ENCODE measurements around the gene DCTD.

Gene DCTD

DNA sequence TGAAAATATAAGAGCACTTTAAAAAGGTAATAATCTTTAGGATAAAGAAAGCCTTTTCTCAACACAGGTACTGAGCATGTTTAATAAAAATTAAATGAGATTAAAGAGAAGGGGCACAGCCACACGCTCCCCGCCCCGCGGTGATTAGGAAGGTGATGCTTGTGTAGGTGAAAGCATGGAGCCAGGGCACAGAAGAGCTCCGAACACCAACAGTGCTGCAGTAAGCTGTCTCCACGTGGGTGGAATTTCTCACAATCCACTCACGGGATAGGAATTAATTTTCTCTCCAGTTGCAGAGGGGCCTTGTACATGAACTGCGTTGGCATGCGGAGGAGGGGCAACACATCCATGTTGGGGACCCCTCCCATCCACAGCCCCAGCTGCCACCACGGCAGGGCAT lies 27.0 kb downstream of the DCTD start:
- no peak for DNase-seq (ENCODE audit: low read depth)

DNA sequence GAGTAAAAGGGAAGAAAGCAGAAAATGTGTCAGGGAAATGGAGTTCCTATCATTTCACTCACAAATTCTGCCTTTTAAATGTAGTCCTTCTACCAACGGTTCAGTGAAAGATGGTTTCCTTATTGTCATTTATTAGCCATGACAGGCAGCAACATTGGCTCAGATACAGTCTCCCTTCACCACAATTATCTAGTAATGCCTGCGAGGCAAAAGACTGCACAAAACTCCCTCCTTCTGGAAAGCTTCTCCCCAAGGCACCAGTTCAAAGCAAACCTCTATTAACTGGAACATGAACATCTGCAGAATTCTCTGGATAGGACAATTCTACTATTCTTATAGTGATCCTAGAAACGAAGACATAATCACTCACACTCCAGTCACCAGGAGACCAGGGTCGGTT lies 28.3 kb downstream of the DCTD start:
- no peak for DNase-seq (ENCODE audit: low read depth)

DNA sequence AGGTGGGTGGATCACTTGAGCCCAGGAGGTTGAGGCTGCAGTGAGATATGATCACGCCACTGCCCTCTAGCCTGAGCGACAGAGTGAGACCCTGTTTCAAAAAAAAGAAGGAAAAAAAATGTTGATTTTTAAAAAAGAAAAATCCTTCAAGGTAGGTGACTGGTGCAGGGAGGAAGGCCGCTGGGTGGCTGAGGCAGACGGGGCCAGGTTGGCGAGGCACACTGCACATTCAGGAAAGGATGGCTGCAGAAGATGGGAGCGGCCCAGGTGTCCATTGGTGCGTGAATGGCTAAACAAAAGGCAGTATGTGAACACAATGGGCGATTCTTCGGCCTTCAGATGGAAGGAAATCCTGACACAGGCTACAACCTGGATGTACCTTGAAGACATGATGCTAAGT lies 30.4 kb downstream of the DCTD start:
- no peak for DNase-seq (ENCODE audit: low read depth)

GRCh38 chr4:182886205-182886604 lies 31.0 kb downstream of the DCTD start:
- DNase-seq (ENCODE audit: low read depth) = no peak

- peak; percentile 42 for DNase-seq (ENCODE audit: low read depth)
Measured at GRCh38 chr4:182885738-182886077, 31.5 kb downstream of the DCTD start.

DNA sequence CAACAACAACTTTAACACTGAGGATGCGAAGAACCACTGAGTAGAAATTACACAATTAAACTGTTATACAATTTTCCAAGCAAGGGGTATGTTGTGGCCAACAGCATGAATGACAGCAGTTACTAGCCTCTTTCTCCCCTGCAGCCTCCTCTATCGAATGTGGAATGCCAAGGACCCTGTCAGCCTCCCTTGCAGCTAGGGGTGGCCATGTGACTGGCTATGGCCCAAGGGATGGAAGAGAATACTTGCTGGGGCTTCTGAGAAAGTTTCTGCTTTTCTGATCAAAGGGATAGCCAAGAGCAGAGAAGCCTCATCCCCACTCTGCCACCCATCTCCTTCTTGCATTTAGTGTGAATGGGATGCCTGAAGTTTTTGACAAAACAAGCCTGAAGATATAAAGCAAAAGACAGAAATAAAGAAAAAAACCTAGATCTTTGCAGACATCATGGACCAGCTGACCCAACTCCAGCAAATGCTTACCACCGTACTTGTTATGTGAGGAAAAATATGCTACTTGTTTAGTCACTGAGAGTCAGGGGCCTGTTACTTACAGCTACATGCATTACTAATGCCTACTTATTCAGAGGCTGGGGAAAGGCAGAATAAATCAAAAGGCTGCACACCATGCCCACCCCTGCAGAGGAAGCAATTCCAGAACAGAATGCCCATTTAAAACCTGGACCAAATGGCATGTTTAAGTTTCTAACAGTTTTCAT lies 32.0 kb downstream of the DCTD start:
- peak; percentile 10 for DNase-seq (ENCODE audit: low read depth)

GRCh38 chr4:182884040-182884439 lies 33.1 kb downstream of the DCTD start:
- DNase-seq (ENCODE audit: low read depth) = no peak

DNA sequence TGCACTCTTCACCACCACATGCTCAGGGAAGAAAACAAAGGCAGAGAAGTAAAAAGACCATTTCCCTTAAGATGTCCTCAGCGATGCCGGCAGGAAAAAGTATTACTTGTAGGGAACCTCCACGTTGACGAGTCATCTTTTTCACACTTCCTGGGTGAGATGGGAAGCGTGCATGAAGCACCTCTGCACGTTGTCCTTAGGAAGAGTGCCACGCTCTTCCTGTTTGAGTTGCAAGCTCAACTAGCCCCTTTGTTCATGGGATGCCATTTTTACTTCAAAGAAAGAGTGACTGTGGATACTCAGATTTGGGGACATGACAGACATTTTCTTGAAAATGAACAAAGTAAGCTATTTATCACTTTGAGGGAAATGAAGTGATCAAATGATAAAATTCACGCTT lies 33.8 kb downstream of the DCTD start:
- DNase-seq (ENCODE audit: low read depth) = no peak

DNA sequence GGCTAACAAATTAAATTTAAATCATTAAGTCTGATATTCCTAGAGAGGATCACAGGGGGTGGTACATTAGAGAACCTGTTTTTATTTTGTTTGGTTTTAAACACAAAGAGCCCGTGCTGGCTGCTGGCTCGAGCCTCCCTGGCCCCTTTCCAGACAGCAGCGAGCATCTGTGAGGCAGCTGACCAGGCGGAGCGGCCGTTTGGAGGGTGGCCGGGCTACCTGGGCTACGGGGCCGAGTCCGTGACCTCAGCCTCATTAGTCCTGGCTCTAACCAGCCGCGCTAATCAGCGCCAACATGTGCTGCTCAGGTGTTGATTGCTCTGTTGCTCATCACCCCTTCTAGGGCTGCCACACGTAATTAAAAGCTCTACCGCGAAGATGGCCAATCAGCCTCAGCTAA lies 35.3 kb downstream of the DCTD start:
- no peak for DNase-seq (ENCODE audit: low read depth)

- peak; percentile 9 for DNase-seq (ENCODE audit: low read depth)
Measured at GRCh38 chr4:182880387-182881356, 36.5 kb downstream of the DCTD start.

GRCh38 chr4:182879913-182880312 lies 37.3 kb downstream of the DCTD start:
- no peak for DNase-seq (ENCODE audit: low read depth)

- no peak for DNase-seq (ENCODE audit: low read depth)
Measured at GRCh38 chr4:182878633-182879495, 38.3 kb downstream of the DCTD start.

DNA sequence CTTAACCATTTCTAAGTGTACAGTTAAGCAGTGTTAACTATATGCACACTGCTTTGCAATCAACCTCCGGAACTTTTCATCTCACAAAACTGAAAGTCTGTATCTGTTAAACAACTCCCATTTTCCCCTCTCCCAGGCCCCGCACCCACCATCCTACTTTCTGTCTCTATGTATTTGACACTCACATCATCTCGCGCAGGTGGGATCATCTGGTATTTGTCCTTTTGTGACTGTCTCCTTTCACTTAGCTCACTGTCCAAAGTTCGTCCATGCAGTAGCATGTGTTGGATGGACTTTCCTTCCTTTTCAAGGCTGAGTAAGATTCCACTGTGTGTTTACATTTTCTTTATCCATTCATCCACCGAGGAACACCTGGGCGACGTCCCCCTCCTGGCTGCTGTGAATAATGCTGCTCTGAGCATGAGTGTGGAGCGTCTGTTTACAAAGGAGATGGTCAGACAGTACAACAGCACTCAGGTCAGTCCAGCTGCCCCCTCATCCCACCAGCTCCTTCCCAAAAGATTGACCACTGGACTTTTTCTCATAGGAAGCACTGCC lies 39.8 kb downstream of the DCTD start:
- no peak for DNase-seq (ENCODE audit: low read depth)

DNA sequence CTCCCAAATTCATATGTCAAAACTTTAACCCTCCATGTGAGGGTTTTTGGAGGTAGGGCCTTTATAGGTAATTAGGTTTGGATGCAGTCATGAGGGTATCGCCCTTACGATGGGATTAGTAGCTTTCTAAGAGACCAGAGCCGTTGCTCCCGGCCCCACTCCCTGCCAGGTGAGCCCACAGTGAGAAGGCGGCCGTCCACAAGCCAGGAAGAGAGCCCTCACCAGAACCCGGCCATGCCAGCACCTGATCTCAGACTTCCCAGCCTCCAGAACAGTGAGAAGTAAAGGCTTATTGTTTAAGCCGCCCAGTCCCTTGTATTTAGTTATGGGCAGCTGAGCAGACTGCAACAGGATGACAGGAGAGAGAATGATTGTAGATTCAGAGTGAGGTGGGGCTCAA lies 40.8 kb downstream of the DCTD start:
- no peak for DNase-seq (ENCODE audit: low read depth)

- no peak for DNase-seq (ENCODE audit: low read depth)
Measured at GRCh38 chr4:182875453-182876405, 41.5 kb downstream of the DCTD start.

- DNase-seq (ENCODE audit: low read depth) = no peak
Measured at GRCh38 chr4:182874797-182875345, 42.3 kb downstream of the DCTD start.

DNA sequence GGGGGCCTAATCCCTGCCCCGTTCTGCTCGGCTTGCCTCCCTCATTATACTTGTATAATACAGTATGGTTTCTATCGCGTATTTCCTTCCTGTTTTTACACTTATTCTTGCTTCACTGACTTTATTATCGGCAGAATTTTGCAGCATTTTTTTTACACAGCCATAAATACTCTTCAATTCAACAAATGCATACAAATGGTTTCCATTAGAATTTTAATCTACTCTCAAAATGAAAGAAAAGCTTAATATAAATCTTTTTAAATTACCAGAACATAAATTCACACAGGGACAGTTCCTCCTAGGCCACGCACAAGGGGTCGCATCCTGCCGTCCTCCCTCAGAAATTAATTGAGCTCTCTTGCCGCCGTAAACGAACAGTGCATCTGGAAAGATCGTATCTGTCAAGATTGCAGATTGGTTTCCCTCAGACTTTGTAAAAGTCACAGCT lies 42.9 kb downstream of the DCTD start:
- no peak for DNase-seq (ENCODE audit: low read depth)

GRCh38 chr4:182873726-182874125 lies 43.5 kb downstream of the DCTD start:
- no peak for DNase-seq (ENCODE audit: low read depth)

DNA sequence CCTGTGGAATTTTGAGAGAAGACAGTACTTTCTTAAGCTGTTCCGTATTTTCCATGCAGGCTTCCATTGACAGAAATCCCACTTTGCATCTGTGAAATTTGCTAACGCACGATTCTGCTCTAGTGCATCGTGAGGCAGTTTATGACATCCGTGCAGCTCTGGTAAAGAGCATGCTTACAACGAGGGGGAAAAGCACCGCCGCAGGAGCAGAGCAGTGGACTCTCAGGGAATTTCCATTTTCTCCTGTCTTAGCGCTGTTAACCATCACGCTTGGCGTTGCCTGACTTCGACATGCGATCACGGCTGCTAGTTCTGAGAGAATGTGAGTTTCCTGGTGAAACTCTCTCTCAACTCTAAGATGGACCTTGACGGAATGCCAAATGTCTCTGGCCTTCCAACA lies 43.9 kb downstream of the DCTD start:
- DNase-seq (ENCODE audit: low read depth) = no peak

DNA sequence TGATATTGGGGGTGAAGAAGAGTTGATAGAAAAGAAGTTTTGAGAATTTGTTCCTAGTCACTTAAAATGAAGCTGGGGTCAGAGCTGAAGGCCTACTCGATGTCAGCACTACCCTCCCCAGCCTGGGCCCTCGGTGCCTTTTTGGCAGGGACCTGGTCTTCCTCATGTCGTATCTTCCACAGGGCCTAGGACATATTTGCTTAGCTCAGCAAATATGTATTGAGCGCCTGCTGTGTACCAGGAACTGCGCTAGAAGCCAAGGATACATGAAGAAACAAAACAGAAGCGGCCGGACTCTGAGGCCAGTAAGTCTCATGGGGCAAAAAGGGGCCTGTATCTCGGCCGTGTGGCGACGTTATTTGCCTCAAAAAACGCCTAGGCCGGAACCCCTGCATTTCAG lies 44.3 kb downstream of the DCTD start:
- DNase-seq (ENCODE audit: low read depth) = no peak

- DNase-seq (ENCODE audit: low read depth) = no peak
Measured at GRCh38 chr4:182871616-182872015, 45.6 kb downstream of the DCTD start.
